CD14-positive monocyte (primary cell): ENCODE measurements around the gene SH2D3C. TPM values are rescaled to one million over a fixed set of nuclear protein-coding genes. Genes with fewer than 3 reads are reported as not detected.

Source experiments
- DNase-seq, 3 donors: peaks; one replicate each; pipeline ENCODE4 v3.0.0-alpha.2; 2011 to 2022
- H2AFZ ChIP-seq: 2 replicates; pipeline ENCODE4 v1.6.0; 2012; ENCODE audit warnings: mild to moderate bottlenecking, low read depth, low read length, inconsistent platforms; ENCODE audit not compliant: insufficient read depth, poor library complexity, severe bottlenecking
- H3K27ac ChIP-seq, 2 donors: 1 replicate in 1 of 2; 2 replicates in 1 of 2; pipeline ENCODE4 v1.5.1; 2012 to 2013; ENCODE audit warnings: low read length in 2 of 2, control low read depth in 1 of 2, inconsistent platforms in 1 of 2, low read depth in 1 of 2, mild to moderate bottlenecking in 1 of 2
- H3K27me3 ChIP-seq, 2 donors: one replicate each; pipeline versions ENCODE4 v1.6.0 to v1.6.1; 2011 to 2013; ENCODE audit warnings: low read length in 2 of 2; ENCODE audit not compliant: control insufficient read depth in 2 of 2, insufficient read depth in 2 of 2
- H3K36me3 ChIP-seq, 2 donors: replicated peaks in 1 of 2; 1 replicate in 1 of 2; 2 replicates in 1 of 2; pipeline versions ENCODE4 v1.5.1 to v1.6.1; 2012 to 2013; ENCODE audit warnings: low read length in 2 of 2, control low read depth in 1 of 2, inconsistent platforms in 1 of 2, mild to moderate bottlenecking in 1 of 2; ENCODE audit not compliant: insufficient read depth in 2 of 2, control insufficient read depth in 1 of 2
- H3K4me1 ChIP-seq, 2 donors: 1 replicate in 1 of 2; 2 replicates in 1 of 2; pipeline versions ENCODE4 v1.5.1 to v1.6.1; 2012 to 2013; ENCODE audit warnings: low read length in 2 of 2, control low read depth in 1 of 2, inconsistent platforms in 1 of 2, mild to moderate bottlenecking in 1 of 2, moderate library complexity in 1 of 2; ENCODE audit not compliant: insufficient read depth in 2 of 2, control insufficient read depth in 1 of 2
- H3K4me2 ChIP-seq: replicated peaks from 2 replicates; pipeline ENCODE3; 2012; ENCODE audit warnings: low read length, moderate library complexity, mild to moderate bottlenecking; ENCODE audit not compliant: poor library complexity, severe bottlenecking; ENCODE audit errors: extremely low read depth
- H3K4me3 ChIP-seq, 3 experiments: fragments of 200-600 bp in 1 of 3; sonication (generic) in 1 of 3; replicated peaks in 1 of 3; 1 replicate in 2 of 3; 2 replicates in 1 of 3; pipeline ENCODE4 v1.5.1; 2011 to 2013; ENCODE audit warnings: low read length in 3 of 3, mild to moderate bottlenecking in 3 of 3, control low read depth in 2 of 3, low read depth in 2 of 3, inconsistent platforms in 1 of 3, moderate library complexity in 1 of 3
- H3K79me2 ChIP-seq: 2 replicates; pipeline ENCODE4 v1.6.0; 2012; ENCODE audit warnings: mild to moderate bottlenecking, control low read depth, inconsistent platforms, low read length, moderate library complexity; ENCODE audit not compliant: insufficient read depth
- H3K9ac ChIP-seq: 2 replicates; pipeline ENCODE4 v1.6.0; 2017; ENCODE audit warnings: low read length, mild to moderate bottlenecking; ENCODE audit not compliant: insufficient read depth, poor library complexity, severe bottlenecking
- H3K9me3 ChIP-seq, 2 donors: replicated peaks in 1 of 2; 1 replicate in 1 of 2; 2 replicates in 1 of 2; pipeline versions ENCODE4 v1.5.1 to v1.6.1; 2012 to 2013; ENCODE audit warnings: low read length in 2 of 2, control low read depth in 1 of 2; ENCODE audit not compliant: control insufficient read depth in 1 of 2, insufficient read depth in 1 of 2
- H4K20me1 ChIP-seq: 2 replicates; pipeline ENCODE4 v1.6.0; 2012; ENCODE audit warnings: mild to moderate bottlenecking, low read length, control low read depth, moderate library complexity; ENCODE audit not compliant: insufficient read depth
- H3K27ac Mint-ChIP-seq, 7 donors: one replicate each; pipeline ENCODE4 v1.8.0; 2020; ENCODE audit warnings: mild to moderate bottlenecking in 7 of 7, mixed read lengths in 7 of 7, moderate library complexity in 6 of 7, inconsistent platforms in 2 of 7
- H3K27me3 Mint-ChIP-seq, 3 donors: one replicate each; pipeline ENCODE4 v1.8.0; 2021 to 2022; ENCODE audit warnings: low read depth in 3 of 3, mild to moderate bottlenecking in 3 of 3, mixed read lengths in 3 of 3, moderate library complexity in 3 of 3, inconsistent platforms in 1 of 3
- H3K36me3 Mint-ChIP-seq, 2 donors: one replicate each; pipeline ENCODE4 v1.8.0; 2020; ENCODE audit warnings: mixed read lengths in 2 of 2, inconsistent platforms in 1 of 2, mild to moderate bottlenecking in 1 of 2
- H3K4me1 Mint-ChIP-seq: one replicate; pipeline ENCODE4 v1.8.0; 2020; ENCODE audit warnings: mild to moderate bottlenecking, mixed read lengths
- H3K4me3 Mint-ChIP-seq, 2 donors: one replicate each; pipeline ENCODE4 v1.8.0; 2020; ENCODE audit warnings: mild to moderate bottlenecking in 2 of 2, mixed read lengths in 2 of 2, moderate library complexity in 1 of 2
- H3K9me3 Mint-ChIP-seq, 7 donors: one replicate each; pipeline ENCODE4 v1.8.0; 2020 to 2022; ENCODE audit warnings: mixed read lengths in 7 of 7, mild to moderate bottlenecking in 6 of 7, moderate library complexity in 6 of 7, inconsistent platforms in 2 of 7
- CTCF ChIP-seq: fragments of 200-600 bp; IDR thresholded peaks from one replicate; pipeline ENCODE4 v1.8.0; 2022; ENCODE audit warnings: antibody characterized with exemption, mild to moderate bottlenecking
- WGBS: methylation state at CpG from one replicate; pipeline ENCODE4 v1.1.5; 2013; ENCODE audit warnings: missing lambda C conversion rate; ENCODE audit not compliant: insufficient coverage; 5-methylcytosine and 5-hydroxymethylcytosine counted together
- intact Hi-C, 2 donors: fragments of 100-400 bp; cut with micrococcal nuclease; formaldehyde crosslinking; loops; one replicate each; pipeline versions ENCODE4 v1.15.0 to v1.15.1; 2023
- polyA plus RNA-seq, 3 donors: library from polyadenylated mRNA; depleted of rRNA in 1 of 3; unstranded in 2 of 3; stranded (reverse) in 1 of 3; fragments of 300-500 nt in 2 of 3; fragments of >200 nt in 1 of 3; fragmentation: Illumina TruSeq in 2 of 3; gene quantifications; 1 replicate in 2 of 3; 2 replicates in 1 of 3; pipeline ENCODE4 v1.2.3, GENCODE V29; 2012 to 2021

Gene SH2D3C
- polyA plus RNA-seq, 3 donors, result 11.5 to 47.3 (median 20.5) TPM

GRCh38 chr9:127789179-127789578 lies 10.7 kb upstream of the SH2D3C start:
- Histone ChIP-seq H3K27ac (no peak overlapping the region), H3K27me3 (no peaks in the 10 kb centered on the region), H4K20me1 (peaks cover 82% of the 10 kb centered on the region), H3K4me3 (no peak overlapping the region), H3K9ac (no peak overlapping the region), H3K36me3 (peaks cover 61 to 66% of the 10 kb centered on the region in 2 donors), H3K9me3 (no peaks in the 10 kb centered on the region), H3K79me2 (peaks cover 65% of the 10 kb centered on the region), H3K4me2 (no peak overlapping the region), H2AFZ (no peak overlapping the region), H3K4me1 (peaks cover 20 to 25% of the 10 kb centered on the region in 2 donors)
- Mint-ChIP-seq H3K9me3 (no peaks in the 10 kb centered on the region), H3K36me3 (peaks cover 53 to 64% of the 10 kb centered on the region in 2 donors), H3K4me1 (peaks cover 24% of the 10 kb centered on the region), H3K27ac (peak overlapping the region in 2 of 7 donors; percentile 9 to 52), H3K27me3 (no peaks in the 10 kb centered on the region), H3K4me3 (no peak overlapping the region)
- WGBS, result 96% methylated on average over 24 of the region's 25 CpGs
- no peak for TF ChIP-seq CTCF
- intact Hi-C loops, result loop anchor here (5.0 kb wide), 3 partner anchors 78 to 272 kb away; partner anchors contain the start of gene ST6GALNAC4 (in 1 of the 2)
- no peak for DNase-seq

- H3K27ac ChIP-seq, result no peak overlapping the region
- Mint-ChIP-seq H3K4me1 (peaks cover 31% of the 10 kb centered on the region), H3K27me3 (peaks cover 0 to 2% (median 0%) of the 10 kb centered on the region in 3 donors), H3K4me3 (no peak overlapping the region), H3K9me3 (no peaks in the 10 kb centered on the region), H3K27ac (peak overlapping the region in 2 of 7 donors; percentile 37 to 55), H3K36me3 (peaks cover 51 to 64% of the 10 kb centered on the region in 2 donors)
- no peak overlapping the region for H3K4me2 ChIP-seq
- H3K9me3 ChIP-seq, result no peaks in the 10 kb centered on the region
- H3K36me3 ChIP-seq, result peaks cover 61 to 65% of the 10 kb centered on the region in 2 donors
- no peak overlapping the region for H3K9ac ChIP-seq
- intact Hi-C loops, result loop anchor here (5.0 kb wide), 3 partner anchors 79 to 271 kb away; partner anchors contain the start of gene ST6GALNAC4 (in 1 of the 2)
- no peak for DNase-seq
- H4K20me1 ChIP-seq, result peaks cover 75% of the 10 kb centered on the region
- H3K4me1 ChIP-seq, result peaks cover 27 to 32% of the 10 kb centered on the region in 2 donors
- WGBS, result 92% methylated on average over 15 of the region's 26 CpGs
- TF ChIP-seq CTCF, result no peak
- no peak overlapping the region for H3K4me3 ChIP-seq
- no peak overlapping the region for H2AFZ ChIP-seq
- H3K79me2 ChIP-seq, result peaks cover 66% of the 10 kb centered on the region
- no peaks in the 10 kb centered on the region for H3K27me3 ChIP-seq
Observed at GRCh38 chr9:127788337-127789011, 10.0 kb upstream of the SH2D3C start.
